ENCODE data around the gene TAS2R43.
"Not testable (repeated sequence)": the region's sequence is repeated elsewhere in the genome, so short reads cannot be mapped to it uniquely, and the experiment has no call there.

The TAS2R43 gene, protein sequence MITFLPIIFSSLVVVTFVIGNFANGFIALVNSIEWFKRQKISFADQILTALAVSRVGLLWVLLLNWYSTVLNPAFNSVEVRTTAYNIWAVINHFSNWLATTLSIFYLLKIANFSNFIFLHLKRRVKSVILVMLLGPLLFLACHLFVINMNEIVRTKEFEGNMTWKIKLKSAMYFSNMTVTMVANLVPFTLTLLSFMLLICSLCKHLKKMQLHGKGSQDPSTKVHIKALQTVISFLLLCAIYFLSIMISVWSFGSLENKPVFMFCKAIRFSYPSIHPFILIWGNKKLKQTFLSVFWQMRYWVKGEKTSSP

DNA sequence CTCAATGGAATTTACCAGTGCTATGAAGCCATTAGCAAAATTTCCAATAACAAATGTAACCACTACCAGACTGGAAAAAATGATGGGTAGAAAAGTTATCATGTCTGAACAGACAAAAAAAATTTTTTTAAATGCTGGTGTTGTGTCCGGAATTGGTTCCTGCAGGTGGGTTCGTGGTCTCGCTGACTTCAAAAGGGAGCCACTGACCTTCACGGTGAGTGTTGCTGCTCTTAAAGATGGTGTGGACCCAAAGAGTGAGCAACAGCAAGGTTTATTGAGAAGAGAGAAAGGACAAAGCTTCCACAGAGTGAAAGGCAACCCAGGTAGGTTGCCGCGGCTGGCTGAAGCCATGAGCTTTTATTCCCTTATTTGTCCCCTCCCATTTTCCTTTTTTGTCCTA is at the start of gene TAS2R43:
Gene TAS2R43, minus strand, starts transcription at position 186 of the 400 bp plus-strand sequence. Its CDS starts 84 bp downstream, at position 102.
- no peak for DNase-seq

DNA sequence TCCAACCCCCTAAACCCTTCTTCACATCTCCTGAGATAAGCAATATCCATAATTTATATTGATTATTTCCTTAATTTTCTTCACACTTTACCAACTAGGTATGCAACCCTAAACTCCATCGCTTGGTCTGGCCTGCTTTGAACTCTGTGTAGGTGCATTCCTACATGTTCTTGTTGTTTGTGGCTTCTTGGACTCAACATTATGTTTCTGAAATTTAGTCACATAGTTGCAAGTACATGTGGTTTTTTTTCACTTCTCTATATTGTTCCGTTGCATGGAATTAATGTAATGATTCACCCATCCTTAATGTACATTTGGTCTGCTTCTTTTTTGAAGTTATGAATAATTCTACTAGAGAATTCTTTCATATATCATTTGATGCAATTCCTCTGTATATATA is 44.0 kb upstream of the TAS2R43 start:
- no peak for DNase-seq

DNA sequence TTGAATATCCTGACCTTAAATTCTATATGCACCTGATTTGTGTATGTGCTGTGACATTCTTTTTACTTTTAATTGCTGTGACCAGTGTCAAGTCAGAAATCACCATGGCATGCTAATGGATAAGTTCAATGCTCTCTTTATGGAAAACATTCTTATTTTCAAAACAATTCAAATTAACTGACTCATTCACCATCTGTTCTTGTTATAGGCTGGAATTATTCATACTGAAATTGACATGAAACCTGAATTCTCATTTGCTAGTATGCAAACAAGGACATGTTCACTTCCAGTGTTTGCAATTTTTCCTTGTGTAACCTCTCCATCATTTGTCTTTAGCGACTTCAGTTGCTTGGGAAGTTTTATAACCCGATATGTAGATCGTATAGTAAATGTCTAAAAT is 42.2 kb upstream of the TAS2R43 start, which contains the start of gene TAS2R30:
Gene TAS2R30, minus strand, starts transcription at position 340 of the 400 bp plus-strand sequence. CDS start 400 bp downstream, outside the sequence.
- no peak for DNase-seq

DNA sequence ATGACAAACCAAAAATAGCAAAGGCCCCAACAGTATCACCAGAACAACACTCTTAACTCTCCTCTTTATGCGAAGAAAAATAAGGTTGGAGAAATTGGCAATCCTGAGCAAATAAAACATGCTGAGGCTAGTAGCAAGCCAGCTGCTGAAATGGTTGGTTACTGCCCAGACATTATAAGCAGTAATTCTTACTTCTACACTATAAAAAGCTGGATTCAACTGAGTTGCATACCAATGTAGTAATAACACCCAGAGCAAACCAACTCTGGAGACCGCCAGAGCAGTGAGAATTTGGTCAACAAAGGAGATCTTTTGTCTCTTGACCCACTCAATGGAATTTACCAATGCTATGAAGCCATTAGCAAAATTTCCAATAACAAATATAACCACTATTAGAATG is 41.7 kb upstream of the TAS2R43 start:
- DNase-seq = no peak

DNA sequence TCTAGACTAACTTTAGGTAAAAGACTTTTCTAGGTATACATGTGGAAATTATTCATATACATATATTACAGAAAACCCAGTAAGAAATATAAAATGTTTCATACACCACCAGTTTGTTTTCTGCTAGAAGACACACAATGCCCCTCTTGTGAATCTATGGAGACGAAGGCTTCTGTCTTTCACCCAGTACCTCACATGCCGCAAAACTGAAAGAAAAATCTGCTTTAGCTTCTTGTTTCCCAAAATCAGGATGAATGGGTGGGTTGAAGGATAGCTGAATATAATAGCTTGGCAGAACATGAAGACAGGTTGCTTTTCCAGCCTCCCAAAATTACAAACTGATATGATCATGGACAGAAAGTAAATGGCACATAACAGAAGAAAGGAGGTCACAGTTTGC is 41.0 kb upstream of the TAS2R43 start:
- DNase-seq = no peak

DNA sequence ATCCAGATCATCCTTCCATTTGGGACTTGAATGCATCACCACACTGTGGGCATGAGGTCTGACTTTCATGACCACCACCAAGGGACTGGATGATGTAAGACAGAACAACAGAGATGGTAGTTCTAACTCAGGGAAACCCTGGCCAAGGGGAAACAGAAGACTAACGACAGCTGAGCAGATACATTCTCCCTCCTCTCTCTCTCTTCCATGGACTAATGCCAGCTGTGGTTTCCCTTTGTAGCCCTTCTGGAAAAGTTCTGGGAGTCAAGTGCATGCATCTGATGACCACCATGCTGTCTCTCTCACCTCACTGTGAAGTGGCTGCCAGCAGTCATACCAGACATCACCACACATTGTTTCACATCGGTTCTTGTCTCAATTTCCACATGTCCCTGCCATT is 38.9 kb upstream of the TAS2R43 start:
- no peak for DNase-seq

DNA sequence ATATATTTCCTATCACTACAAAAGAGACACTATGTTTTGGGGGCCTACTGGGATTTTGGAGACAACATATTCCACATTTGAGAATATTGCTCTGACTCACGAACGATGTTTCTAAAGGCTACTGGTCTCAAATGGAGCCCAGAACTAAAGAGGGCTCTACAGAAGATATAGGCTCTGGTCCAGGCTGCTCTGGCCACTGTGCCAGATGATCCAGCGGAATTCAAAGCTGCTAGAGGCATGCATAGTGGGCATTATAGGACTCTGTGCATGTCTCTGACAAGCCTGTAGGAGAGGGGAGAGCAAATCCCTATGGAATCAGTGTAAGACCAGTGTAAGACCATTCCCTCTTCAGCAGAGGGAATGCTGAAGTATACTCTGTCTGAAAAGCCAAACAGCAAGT is 38.3 kb upstream of the TAS2R43 start:
- DNase-seq = no peak

DNA sequence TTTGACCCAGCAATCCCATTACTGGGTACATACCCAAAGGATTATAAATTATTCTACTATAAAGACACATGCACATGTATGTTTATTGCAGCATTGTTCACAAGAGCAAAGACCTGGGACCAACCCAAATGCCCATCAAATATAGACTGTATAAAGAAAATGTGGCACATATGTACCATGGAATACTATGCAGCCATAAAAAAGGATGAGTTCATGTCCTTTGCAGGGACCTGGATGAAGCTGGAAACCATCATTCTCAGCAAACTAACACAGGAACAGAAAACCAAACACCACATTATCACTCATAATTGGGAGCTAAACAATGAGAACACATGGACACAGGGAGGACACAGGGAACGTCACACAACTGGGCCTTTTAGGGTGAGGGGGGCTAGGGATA is 22.0 kb upstream of the TAS2R43 start:
- DNase-seq = not testable (repeated sequence)

DNA sequence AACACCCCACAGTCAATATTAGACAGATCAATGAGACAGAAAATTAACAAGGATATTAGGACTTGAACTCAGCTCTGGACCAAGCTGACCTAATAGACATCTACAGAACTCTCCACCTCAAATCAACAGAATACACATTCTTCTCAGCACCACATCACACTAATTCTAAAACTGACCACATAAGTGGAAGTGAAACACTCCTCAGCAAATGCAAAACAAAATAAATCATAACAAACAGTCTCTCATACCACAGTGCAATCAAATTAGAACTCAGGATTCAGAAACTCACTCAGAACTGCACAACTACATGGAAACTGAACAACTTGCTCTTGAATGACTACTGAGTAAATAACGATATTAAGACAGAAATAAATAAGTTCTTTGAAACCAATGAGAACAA is 19.1 kb upstream of the TAS2R43 start:
- DNase-seq = not testable (repeated sequence)

DNA sequence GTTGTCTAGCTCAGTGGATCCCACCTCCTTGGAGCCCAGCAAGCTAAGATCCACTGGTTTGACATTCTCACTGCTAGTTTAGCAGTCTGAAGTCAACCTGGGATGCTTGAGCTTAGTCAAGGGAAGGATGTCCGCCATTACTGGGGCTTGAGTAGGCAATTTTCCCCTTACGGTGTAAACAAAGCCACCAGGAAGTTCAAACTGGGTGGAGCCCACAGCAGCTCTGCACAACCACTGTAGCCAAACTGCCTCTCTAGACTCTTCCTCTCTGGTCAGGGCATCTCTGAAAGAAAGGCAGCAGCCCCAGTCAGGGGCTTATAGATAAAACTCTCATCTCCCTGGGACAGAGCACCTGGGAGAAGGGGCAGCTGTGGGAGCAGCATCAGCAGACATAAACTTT is 16.7 kb upstream of the TAS2R43 start:
- DNase-seq = no peak

DNA sequence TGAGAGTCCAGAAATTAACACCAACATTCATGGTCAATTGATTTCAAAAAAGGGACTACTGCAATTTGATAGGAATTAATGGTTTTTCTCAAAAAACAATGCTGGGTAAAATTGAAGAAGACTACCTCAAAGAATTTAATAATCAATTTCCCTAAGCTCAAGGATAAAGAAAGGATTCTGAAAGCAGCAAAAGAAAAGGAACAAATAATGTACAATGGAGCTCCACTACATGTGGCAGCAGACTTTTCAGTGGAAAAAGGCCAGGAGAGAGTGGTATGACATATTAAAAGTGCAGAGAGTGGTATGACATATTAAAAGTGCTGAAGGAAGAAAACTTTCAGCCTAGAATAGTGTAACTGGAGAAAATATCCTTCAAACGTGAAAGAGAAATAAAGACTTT is 15.6 kb upstream of the TAS2R43 start:
- DNase-seq = no peak

DNA sequence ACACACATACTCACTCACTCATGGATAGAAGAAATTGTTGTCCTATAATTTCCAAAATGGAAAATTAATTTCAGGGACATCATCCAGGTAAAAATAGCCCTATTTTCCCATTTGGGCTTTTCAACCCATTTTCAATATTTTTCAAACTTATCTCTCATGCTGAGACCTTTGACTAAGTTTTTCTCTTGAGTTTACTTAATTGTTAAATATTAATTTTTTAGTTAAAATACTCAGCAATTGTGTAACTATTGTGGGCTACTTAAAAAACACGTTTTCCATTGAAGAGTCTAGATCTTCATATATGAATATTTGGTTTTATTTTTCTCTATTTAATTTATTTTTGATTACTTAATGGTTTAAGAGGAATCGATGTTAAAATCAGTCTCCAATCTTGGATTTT is 14.2 kb upstream of the TAS2R43 start:
- DNase-seq = no peak

DNA sequence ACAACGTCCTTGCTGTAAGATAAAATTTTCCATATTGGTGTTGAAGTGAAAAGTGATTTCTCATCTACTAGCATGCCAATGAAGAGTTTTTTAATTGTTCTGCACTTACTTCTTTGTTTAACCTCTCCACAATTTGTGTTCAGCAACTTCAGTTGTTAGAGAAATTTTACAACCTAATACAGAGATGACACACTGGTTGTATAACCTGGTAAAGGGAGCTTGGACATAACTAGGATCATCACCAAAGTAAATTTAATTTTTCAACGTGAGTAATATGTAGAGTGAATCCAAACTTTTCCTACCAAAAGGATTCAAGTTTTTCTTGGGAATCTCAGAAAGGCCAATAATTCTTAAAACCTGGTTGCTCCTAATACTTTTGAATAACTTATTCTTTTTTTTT is 13.4 kb upstream of the TAS2R43 start:
- DNase-seq = no peak

DNA sequence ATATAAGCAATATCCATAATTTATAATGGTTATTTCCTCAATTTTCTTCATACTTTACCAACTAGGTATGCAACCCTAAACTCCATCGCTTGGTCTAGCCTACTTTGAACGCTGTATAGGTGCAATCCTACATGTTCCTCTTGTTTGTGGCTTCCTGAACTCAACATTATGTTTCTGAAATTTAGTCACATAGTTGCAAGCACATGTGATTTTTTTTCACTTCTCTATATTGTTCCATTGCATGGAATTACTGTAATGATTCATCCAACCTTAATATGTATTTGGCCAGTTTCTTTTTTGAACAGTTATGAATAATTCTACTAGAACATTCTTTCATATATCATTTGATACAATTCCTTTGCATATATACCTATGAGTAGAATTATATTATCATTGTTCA is 2.8 kb upstream of the TAS2R43 start:
- DNase-seq = not testable (repeated sequence)

DNA sequence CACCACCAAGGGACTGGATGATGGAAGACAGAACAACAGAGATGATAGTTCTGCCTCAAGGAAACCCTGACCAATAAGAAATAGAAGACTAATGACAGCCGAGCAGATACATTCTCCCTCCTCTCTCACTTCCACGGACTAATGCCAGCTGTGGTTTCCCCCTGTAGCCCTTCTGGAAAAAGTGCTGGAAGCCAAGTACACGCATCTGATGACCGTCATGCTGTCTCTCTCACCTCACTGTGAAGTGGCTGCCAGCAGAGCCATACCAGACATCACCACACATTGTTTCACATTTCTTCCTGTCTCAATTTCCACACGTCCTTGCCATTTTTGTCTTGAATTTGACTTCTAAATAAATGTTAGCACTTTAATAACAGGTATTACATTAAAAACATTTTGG is 2.9 kb downstream of the TAS2R43 start:
- DNase-seq = no peak

DNA sequence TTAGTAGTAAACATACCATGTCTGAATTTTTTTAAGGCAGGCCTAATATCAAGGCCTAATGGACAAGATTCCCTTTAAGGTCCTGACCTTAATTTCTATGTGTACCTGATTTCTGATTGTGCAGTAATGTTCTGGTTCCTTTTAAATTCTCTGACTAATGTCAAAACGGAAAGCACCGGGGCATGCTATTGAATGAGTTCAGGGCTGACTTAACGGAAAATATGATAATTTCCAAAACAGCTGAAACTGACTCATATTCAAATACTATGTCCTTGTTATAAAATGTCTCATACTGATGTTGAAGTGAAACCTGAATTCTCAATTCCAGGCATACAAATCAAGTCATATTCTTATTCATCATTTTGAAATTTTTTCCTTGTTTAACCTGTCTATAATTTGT is 6.7 kb downstream of the TAS2R43 start:
- DNase-seq = no peak

DNA sequence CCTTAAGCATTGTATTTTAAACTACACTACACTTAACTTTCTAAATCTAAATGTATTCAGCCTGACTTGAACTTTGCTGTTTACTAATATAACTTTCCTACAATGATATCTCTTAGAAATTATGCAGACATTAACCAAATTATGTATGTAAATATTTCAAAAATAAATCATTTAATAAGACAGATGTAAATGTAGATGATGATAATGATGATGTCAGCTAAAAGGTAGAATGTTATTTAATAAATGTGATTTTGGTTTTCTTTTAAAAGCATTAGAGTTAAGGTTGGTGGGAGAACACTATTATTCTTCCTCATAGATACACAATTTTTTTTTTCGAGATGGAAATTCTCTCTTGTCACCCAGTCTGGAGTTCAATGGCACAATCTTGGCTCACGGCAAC is 10.1 kb downstream of the TAS2R43 start:
- DNase-seq = no peak

DNA sequence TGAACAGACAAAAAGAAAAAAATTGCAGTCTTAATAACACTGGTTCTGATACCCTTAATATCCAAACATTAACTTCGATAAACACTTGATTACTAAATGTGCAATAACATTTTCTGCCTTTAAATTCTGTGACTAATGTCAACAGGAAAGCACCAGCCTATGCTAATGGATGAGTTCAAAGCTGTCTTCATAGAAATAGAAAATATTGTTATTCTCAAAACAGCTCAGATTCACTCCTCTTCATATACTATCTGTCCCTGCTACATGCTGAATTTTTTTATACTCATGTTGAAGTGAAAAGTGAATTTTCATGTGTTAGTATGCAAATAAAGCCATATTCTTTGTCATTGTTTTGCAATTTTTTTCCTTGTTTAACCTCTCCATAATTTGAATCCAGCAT is 13.9 kb downstream of the TAS2R43 start:
- DNase-seq = no peak

DNA sequence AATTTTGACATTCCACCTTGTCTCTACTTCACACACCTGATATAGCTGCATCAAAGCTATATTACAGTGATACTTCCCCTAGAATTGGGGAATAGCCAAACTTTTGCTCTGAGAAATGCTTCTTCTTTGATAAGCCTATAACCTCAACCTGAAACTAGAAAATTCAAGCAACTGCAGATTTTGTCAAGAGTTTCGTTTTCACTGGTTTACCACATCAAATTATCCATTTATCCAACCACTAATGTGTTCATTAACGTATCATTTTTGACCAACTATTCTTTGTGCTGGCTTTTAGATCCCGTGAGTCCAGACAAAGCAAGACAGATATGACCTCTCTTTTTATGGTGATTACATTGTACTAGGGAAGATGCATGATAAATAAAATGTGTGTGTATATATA is 16.5 kb downstream of the TAS2R43 start:
- no peak for DNase-seq

DNA sequence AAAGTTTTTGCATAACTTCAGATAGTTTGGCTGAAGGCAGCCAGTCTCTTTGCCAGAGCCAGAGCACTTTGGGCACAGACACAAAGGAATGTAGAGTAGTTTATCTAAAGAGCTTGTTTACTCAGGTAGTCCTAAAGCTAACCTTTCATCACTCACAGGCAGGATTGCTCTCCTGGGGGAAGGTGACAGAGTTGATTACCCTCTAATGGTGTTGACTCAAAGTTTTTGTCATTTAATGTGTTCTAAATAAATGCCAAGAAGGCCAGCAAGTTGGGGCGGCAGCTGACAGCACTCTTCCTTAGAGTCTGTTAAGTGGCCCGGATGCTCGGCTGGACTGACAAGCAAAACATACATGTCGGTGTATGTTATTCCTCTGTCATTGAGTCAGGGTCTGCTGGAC is 20.7 kb downstream of the TAS2R43 start:
- no peak for DNase-seq

DNA sequence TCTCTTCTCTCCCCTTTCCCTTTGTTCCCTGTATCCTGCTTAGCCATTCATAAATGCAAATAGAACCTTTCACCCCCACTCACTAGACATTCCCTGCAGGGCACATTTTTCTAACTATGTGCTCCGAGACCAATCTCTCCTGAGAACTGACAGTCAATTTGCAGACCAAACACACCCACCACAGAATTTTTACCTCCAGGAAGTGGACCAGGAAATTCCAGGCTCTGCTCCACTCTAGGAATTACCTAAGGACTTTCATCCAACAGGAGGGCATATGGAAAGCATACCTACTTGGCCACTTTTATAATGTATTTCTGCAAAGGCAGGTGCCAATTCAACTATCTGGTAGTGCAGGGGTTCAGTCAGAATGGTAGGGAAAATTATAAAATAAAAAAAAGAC is 21.1 kb downstream of the TAS2R43 start:
- DNase-seq = no peak

DNA sequence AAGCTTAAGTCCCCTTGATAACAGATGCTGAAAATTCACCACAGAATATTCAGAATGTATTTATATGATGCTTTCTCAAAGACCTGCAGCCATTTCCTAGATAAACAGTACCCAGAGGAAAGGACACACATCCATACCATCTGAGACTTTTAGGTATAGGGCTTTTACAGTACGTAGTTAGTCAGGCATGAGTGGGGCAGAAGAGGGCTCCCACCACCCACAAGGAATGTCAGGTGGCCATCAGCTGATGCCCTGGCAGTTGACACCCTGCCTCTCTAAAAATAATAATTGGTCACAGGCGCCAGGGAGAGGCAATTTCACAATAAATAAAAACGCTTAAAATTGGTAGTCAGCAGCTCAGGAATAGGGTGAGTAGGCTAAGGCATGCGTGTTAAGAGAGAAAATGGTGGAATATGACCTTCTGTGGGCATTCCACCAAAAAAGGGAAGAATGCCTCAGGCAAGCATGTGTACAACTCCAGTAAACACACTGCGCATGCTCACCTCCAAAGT is 22.2 kb downstream of the TAS2R43 start:
- no peak for DNase-seq

DNA sequence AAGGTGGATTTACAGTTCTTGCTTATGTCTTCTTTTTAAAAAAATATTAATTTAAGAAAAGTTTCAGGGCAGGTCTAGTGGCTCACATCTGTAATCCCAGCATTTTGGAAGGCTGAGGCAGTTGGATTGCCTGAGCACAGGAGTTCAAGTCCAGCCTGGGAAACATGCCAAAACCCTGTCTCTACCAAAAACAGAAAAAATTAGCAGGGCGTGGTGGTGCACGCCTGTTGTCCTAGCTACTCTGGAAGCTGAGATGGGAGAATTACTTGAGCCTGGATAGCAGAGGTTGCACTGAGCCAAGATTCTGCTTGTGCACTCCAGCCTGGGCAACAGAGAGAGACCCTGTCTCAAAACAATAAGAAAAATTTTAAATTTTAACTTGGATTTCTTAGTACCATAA is 24.6 kb downstream of the TAS2R43 start:
- no peak for DNase-seq

DNA sequence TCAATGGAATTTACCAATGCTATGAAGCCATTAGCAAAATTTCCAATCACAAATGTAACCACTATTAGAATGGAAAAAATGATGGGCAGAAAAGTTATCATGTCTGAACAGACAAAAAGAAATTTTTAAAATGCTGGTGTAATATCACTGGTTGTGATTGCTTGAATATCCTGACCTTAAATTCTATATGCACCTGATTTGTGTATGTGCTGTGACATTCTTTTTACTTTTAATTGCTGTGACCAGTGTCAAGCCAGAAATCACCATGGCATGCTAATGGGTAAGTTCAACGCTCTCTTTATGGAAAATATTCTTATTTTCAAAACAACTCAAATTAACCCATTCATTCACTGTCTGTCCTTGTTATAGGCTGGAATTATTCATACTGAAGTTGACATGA is 29.9 kb downstream of the TAS2R43 start, which contains the start of gene TAS2R46:
Gene TAS2R46, minus strand, starts transcription at position 101 of the 400 bp plus-strand sequence. Its CDS starts 0 bp downstream, at position 101.
- DNase-seq = not testable (repeated sequence)

DNA sequence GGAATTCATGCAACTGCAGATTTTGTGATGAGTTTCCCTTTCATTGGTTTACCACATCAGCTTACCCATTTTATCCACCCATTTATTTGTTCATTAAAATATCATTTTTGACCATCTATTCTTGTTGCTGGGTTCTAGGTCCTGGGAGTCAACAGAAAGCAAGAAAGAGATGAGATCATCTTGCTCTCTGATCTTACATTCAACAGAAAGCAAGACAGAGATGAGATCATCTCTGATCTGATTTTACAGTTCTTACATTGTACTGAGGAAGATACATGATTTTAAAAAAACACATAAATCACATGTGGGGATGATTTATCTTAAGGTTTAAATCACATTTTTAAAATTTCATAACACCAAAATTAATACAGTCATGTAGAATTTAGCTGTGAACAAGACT is 32.3 kb downstream of the TAS2R43 start:
- no peak for DNase-seq

Data from activated CD4-positive, alpha-beta T cell treated with anti-CD3 and anti-CD28 coated beads, Interleukin-2, amount 50 U/mL, for 1 hour (primary cell).